Uterus (tissue), 2 donors: Measurements from ENCODE around the gene C16orf95.

Experiments
- POLR2A ChIP-seq, 2 donors: fragments of 450-650 bp; IDR thresholded peaks; one replicate each; pipeline ENCODE4 v1.6.1; 2016; ENCODE audit warnings: antibody characterized with exemption in 2 of 2, mild to moderate bottlenecking in 1 of 2, moderate library complexity in 1 of 2
- TF ChIP-seq, protein P1 (sequence below), 4 experiments: fragments of 200-600 bp in 2 of 4; fragments of 450-650 bp in 2 of 4; sonication (generic) in 2 of 4; IDR thresholded peaks; one replicate each; pipeline ENCODE4 v1.5.1; 2016 to 2019; ENCODE audit warnings: antibody characterized with exemption in 4 of 4, mild to moderate bottlenecking in 2 of 4, moderate library complexity in 1 of 4

DNA sequence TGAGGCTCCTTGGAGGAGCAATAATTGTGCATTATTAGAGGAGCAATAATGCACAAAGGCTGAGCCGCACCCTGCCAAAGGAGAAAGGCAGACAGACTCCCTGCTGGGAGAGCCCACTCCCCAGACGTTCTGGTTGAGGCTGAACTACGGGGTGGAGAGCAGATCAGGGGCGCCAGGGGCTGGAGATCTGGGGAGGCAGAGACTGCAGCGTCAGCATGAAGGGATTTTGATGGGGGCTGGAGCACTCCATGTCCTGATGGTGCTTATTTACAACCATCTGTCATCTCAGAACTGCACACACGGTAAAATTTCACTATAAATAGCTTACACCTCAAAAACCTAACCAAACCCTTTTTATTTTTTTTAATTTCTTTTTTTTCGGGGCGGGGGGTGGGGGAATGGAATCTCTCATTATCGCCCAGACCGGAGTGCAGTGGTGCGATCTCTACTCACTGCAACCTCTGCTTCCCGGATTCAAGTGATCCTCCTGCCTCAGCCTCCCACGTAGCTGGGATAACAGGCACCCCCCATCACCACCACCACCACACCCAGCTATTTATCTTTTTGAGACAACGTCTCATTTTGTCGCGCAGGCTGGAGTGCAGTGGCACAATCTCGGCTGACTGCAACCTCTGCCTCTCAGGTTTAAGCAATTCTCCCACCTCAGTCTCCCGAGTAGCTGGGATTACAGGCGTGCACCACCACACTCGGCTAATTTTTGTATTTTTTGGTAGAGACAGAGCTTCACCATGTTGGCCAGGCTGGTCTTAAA lies 4.3 kb upstream of the C16orf95 start:
- TF ChIP-seq, protein P1, sequence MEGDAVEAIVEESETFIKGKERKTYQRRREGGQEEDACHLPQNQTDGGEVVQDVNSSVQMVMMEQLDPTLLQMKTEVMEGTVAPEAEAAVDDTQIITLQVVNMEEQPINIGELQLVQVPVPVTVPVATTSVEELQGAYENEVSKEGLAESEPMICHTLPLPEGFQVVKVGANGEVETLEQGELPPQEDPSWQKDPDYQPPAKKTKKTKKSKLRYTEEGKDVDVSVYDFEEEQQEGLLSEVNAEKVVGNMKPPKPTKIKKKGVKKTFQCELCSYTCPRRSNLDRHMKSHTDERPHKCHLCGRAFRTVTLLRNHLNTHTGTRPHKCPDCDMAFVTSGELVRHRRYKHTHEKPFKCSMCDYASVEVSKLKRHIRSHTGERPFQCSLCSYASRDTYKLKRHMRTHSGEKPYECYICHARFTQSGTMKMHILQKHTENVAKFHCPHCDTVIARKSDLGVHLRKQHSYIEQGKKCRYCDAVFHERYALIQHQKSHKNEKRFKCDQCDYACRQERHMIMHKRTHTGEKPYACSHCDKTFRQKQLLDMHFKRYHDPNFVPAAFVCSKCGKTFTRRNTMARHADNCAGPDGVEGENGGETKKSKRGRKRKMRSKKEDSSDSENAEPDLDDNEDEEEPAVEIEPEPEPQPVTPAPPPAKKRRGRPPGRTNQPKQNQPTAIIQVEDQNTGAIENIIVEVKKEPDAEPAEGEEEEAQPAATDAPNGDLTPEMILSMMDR (IDR thresholded peaks at IDR 0.05), result no peak
- no peak for TF ChIP-seq POLR2A (IDR thresholded peaks at IDR 0.05)
